Liver (tissue), 9 donors: ENCODE data around the gene ORAI3. TPM values are rescaled to one million over a fixed set of nuclear protein-coding genes. Genes with fewer than 3 reads are reported as not detected.

Experiments
- DNase-seq: peaks from one replicate; pipeline ENCODE4 v3.0.0-alpha.2; 2017; ENCODE audit warnings: low spot score
- H3K27ac ChIP-seq, 2 donors: one replicate each; pipeline ENCODE4 v1.7.0; 2013; ENCODE audit warnings: inconsistent platforms in 2 of 2, low read length in 2 of 2, control low read depth in 1 of 2, low read depth in 1 of 2, mild to moderate bottlenecking in 1 of 2
- H3K27me3 ChIP-seq, 4 donors: one replicate each; pipeline versions ENCODE4 v1.6.1 to v1.7.0; 2013; ENCODE audit warnings: low read length in 3 of 4, inconsistent platforms in 1 of 4, mild to moderate bottlenecking in 1 of 4, moderate library complexity in 1 of 4; ENCODE audit not compliant: control insufficient read depth in 4 of 4, insufficient read depth in 4 of 4
- H3K36me3 ChIP-seq, 4 donors: one replicate each; pipeline versions ENCODE4 v1.6.1 to v1.7.0; 2013; ENCODE audit warnings: low read length in 3 of 4, mild to moderate bottlenecking in 3 of 4, low read depth in 1 of 4, moderate library complexity in 1 of 4; ENCODE audit not compliant: control insufficient read depth in 4 of 4, insufficient read depth in 3 of 4
- H3K4me1 ChIP-seq, 4 donors: one replicate each; pipeline versions ENCODE4 v1.6.1 to v1.7.0; 2013; ENCODE audit warnings: low read length in 3 of 4, mild to moderate bottlenecking in 3 of 4, moderate library complexity in 1 of 4; ENCODE audit not compliant: control insufficient read depth in 4 of 4, insufficient read depth in 4 of 4
- H3K4me3 ChIP-seq, 3 donors: one replicate each; pipeline versions ENCODE4 v1.6.1 to v1.7.0; 2013; ENCODE audit warnings: low read length in 3 of 3, control low read depth in 1 of 3, low read depth in 1 of 3, mild to moderate bottlenecking in 1 of 3
- H3K9ac ChIP-seq, 2 donors: one replicate each; pipeline ENCODE4 v1.7.0; 2013; ENCODE audit warnings: low read length in 2 of 2, mild to moderate bottlenecking in 2 of 2, moderate library complexity in 2 of 2, control low read depth in 1 of 2, low read depth in 1 of 2
- H3K9me3 ChIP-seq, 4 donors: one replicate each; pipeline versions ENCODE4 v1.6.1 to v1.7.0; 2013; ENCODE audit warnings: low read length in 3 of 4; ENCODE audit not compliant: control insufficient read depth in 4 of 4
- ATF3 ChIP-seq: IDR thresholded peaks from 2 replicates; pipeline ENCODE4 v1.6.1; 2016; ENCODE audit warnings: antibody characterized with exemption
- FOXA1 ChIP-seq: IDR thresholded peaks from 2 replicates; pipeline ENCODE4 v1.6.1; 2016; ENCODE audit warnings: antibody characterized with exemption
- FOXA2 ChIP-seq: IDR thresholded peaks from 2 replicates; pipeline ENCODE4 v1.6.1; 2016; ENCODE audit warnings: antibody characterized with exemption
- GABPA ChIP-seq, 2 donors: IDR thresholded peaks in 1 of 2; conservative IDR thresholded peaks in 1 of 2; 2 replicates each; pipeline ENCODE4 v1.6.1; 2016; ENCODE audit warnings: antibody characterized with exemption in 2 of 2, mild to moderate bottlenecking in 1 of 2, moderate library complexity in 1 of 2
- MAX ChIP-seq: IDR thresholded peaks from 2 replicates; pipeline ENCODE4 v1.6.1; 2016; ENCODE audit warnings: antibody characterized with exemption
- NR2F2 ChIP-seq: IDR thresholded peaks from 2 replicates; pipeline ENCODE4 v1.6.1; 2016; ENCODE audit warnings: antibody characterized with exemption
- RAD21 ChIP-seq, 2 donors: IDR thresholded peaks; 2 replicates each; pipeline ENCODE4 v1.6.1; 2016; ENCODE audit warnings: antibody characterized with exemption in 2 of 2, mild to moderate bottlenecking in 2 of 2
- RXRA ChIP-seq, 2 donors: IDR thresholded peaks; 2 replicates each; pipeline ENCODE4 v1.6.1; 2017 to 2018; ENCODE audit warnings: antibody characterized with exemption in 2 of 2, mild to moderate bottlenecking in 1 of 2
- TAF1 ChIP-seq: conservative IDR thresholded peaks from 2 replicates; pipeline ENCODE4 v1.6.1; 2016; ENCODE audit warnings: antibody characterized with exemption, mild to moderate bottlenecking
- ZBTB33 ChIP-seq: IDR thresholded peaks from 2 replicates; pipeline ENCODE4 v1.6.1; 2016; ENCODE audit warnings: antibody characterized with exemption
- WGBS: extraction: QIAGEN DNeasy Blood & Tissue Kit; methylation state at CpG from one replicate; pipeline ENCODE4 v1.1.7; 2013; 5-methylcytosine and 5-hydroxymethylcytosine counted together
- polyA plus RNA-seq, 2 donors: library from polyadenylated mRNA; stranded (reverse) in 1 of 2; unstranded in 1 of 2; fragments of 200-250 nt in 1 of 2; fragments of >200 nt in 1 of 2; fragmentation: Nextera tagmentation in 1 of 2; extraction: Ambion mirVana in 1 of 2; gene quantifications; one replicate each; pipeline versions ENCODE4 v1.2.1 to v1.2.3, GENCODE V29; 2013 to 2015
- total RNA-seq, 2 donors: library from RNA; depleted of rRNA; stranded (reverse); fragments of >200 nt; gene quantifications; one replicate each; pipeline ENCODE4 v1.2.3, GENCODE V29; 2014
- donor health status: healthy.
- donor health status: healthy.
- donor health status: healthy.
- donor health status: healthy.
- donor health status: healthy.

The ORAI3 gene
- total and polyA plus RNA-seq, 4 donors: 26.6 to 39.1 (median 31.4) TPM

- Histone ChIP-seq H3K4me3 (no peak overlapping the region), H3K4me1 (peaks cover 0 to 20% (median 15%) of the 10 kb centered on the region in 4 donors), H3K27ac (no peak overlapping the region), H3K9ac (no peak overlapping the region), H3K27me3 (no peaks in the 10 kb centered on the region), H3K36me3 (peaks cover 18 to 62% (median 47%) of the 10 kb centered on the region in 4 donors), H3K9me3 (no peaks in the 10 kb centered on the region)
- 94% methylated on average over 11 of the region's 11 CpGs for WGBS
- TF ChIP-seq MAX (no peak), FOXA1 (no peak), RXRA (IDR thresholded peaks at IDR 0.05) (no peak), NR2F2 (no peak), ZBTB33 (no peak), TAF1 (no peak), FOXA2 (no peak), GABPA (IDR thresholded peaks at IDR 0.05 in 1 of 2, conservative IDR thresholded peaks at IDR 0.05 in 1 of 2) (no peak)
- DNase-seq: no peak
These were observed 12.5 kb downstream of the ORAI3 start for GRCh38 chr16:30961384-30961783.

GRCh38 chr16:30963925-30964511 is 15.2 kb downstream of the ORAI3 start:
- no peak for DNase-seq
- H3K27me3 ChIP-seq: no peaks in the 10 kb centered on the region
- H3K4me3 ChIP-seq: no peak overlapping the region
- peaks cover 18 to 73% (median 58%) of the 10 kb centered on the region in 4 donors for H3K36me3 ChIP-seq
- WGBS: 96% methylated on average over 18 of the region's 18 CpGs
- peaks cover 0 to 6% (median 2%) of the 10 kb centered on the region in 4 donors for H3K4me1 ChIP-seq
- H3K27ac ChIP-seq: no peak overlapping the region
- TF ChIP-seq ZBTB33: no peak
- no peak for TF ChIP-seq RAD21 (IDR thresholded peaks at IDR 0.05)
- no peak for TF ChIP-seq ATF3
- H3K9ac ChIP-seq: no peak overlapping the region
- no peaks in the 10 kb centered on the region for H3K9me3 ChIP-seq

GRCh38 chr16:30964574-30965226 is 15.8 kb downstream of the ORAI3 start:
- no peak overlapping the region for H3K27ac ChIP-seq
- H3K9ac ChIP-seq: no peak overlapping the region
- H3K27me3 ChIP-seq: no peaks in the 10 kb centered on the region
- H3K36me3 ChIP-seq: peaks cover 20 to 75% (median 60%) of the 10 kb centered on the region in 4 donors
- 91% methylated on average over 33 of the region's 33 CpGs for WGBS
- H3K9me3 ChIP-seq: no peaks in the 10 kb centered on the region
- TF ChIP-seq FOXA1 (no peak), GABPA (IDR thresholded peaks at IDR 0.05 in 1 of 2, conservative IDR thresholded peaks at IDR 0.05 in 1 of 2) (no peak)
- H3K4me1 ChIP-seq: no peaks in the 10 kb centered on the region
- no peak for DNase-seq
- H3K4me3 ChIP-seq: no peak overlapping the region
